K562 (cell line): ENCODE data around the gene SCART1. TPM values are rescaled to one million over a fixed set of nuclear protein-coding genes. Genes with fewer than 3 reads are reported as not detected.

Source experiments
- ATAC-seq: fragments of 200-7000 bp; cut with Tn5 transposase; 3 replicates; pipeline ENCODE4 v1.9.1; 2020; ENCODE audit warnings: moderate library complexity
- BruUV-seq: library from RNA; stranded (reverse); fragments of 400-500 nt; replicated peaks from 2 replicates; lab custom pipeline; 2021; lab: Mats Ljungman, UMichigan
- CTCF ChIA-PET: fragments of 300-600 bp; formaldehyde crosslinking; extraction: SDS; loops from one replicate; lab custom pipeline; 2021; ENCODE audit warnings: low intra/inter-chr PET ratio; lab: Yijun Ruan, JAX
- POLR2A ChIA-PET: fragments of 300-600, 350-650 bp; sonication (Branson Sonifier 250); formaldehyde crosslinking; extraction: SDS; loops from one replicate; lab custom pipeline; 2021; ENCODE audit warnings: antibody characterized with exemption, inconsistent platforms; lab: Yijun Ruan, JAX
- DNase-seq, 4 experiments: peaks; one replicate each; pipeline versions ENCODE4 v3.0.0 to v3.0.0-alpha.2; 2011 to 2018; ENCODE audit warnings: low spot score in 3 of 4, mixed read lengths in 3 of 4; ENCODE audit errors: extremely low read depth in 1 of 4
- FAIRE-seq: peaks from 2 replicates; lab custom pipeline; 2011; peaks lifted over from hg19 to GRCh38; lab: Jason Lieb, UNC
- H2AFZ ChIP-seq: 2 replicates; pipeline ENCODE4 v1.6.0; 2011; ENCODE audit warnings: low read depth, low read length, control low read depth, inconsistent platforms
- H3K27ac ChIP-seq: fragments of 200-600 bp; 3 replicates; pipeline ENCODE4 v1.8.0; 2011; ENCODE audit warnings: low read depth, mild to moderate bottlenecking, control low read depth, inconsistent platforms, low read length, moderate library complexity, mixed read lengths; ENCODE audit errors: extremely low read depth
- H3K27me3 ChIP-seq, 2 experiments: fragments of 300-600 bp in 1 of 2; 2 replicates in 1 of 2; 3 replicates in 1 of 2; pipeline versions ENCODE4 v1.6.0 to v1.8.0; 2011; ENCODE audit warnings: inconsistent platforms in 2 of 2, low read length in 2 of 2, mild to moderate bottlenecking in 1 of 2, mixed read lengths in 1 of 2, moderate library complexity in 1 of 2; ENCODE audit not compliant: control insufficient read depth in 2 of 2, insufficient read depth in 2 of 2
- H3K36me3 ChIP-seq: fragments of 300-600 bp; 3 replicates; pipeline ENCODE4 v1.8.0; 2011; ENCODE audit warnings: mild to moderate bottlenecking, low read length, inconsistent platforms; ENCODE audit not compliant: control insufficient read depth, insufficient read depth
- H3K4me1 ChIP-seq, 2 experiments: fragments of 200-600 bp in 1 of 2; replicated peaks in 1 of 2; 2 replicates in 1 of 2; 3 replicates in 1 of 2; pipeline versions ENCODE4 v1.5.1 to v1.8.0; 2011; ENCODE audit warnings: inconsistent platforms in 2 of 2, low read length in 2 of 2, mild to moderate bottlenecking in 1 of 2, mixed read lengths in 1 of 2, moderate library complexity in 1 of 2; ENCODE audit not compliant: control insufficient read depth in 2 of 2, insufficient read depth in 2 of 2
- H3K4me2 ChIP-seq: 2 replicates; pipeline ENCODE4 v1.6.1; 2011; ENCODE audit warnings: low read length, control low read depth, inconsistent platforms, mixed read lengths; ENCODE audit not compliant: insufficient read depth
- H3K4me3 ChIP-seq: fragments of 200-600 bp; sonication (generic), shearing (Covaris generic); 2 replicates; pipeline ENCODE4 v1.5.1; 2016; ENCODE audit warnings: control low read depth, inconsistent platforms
- H3K79me2 ChIP-seq: fragments of 200-600 bp; 3 replicates; pipeline ENCODE4 v1.8.0; 2011; ENCODE audit warnings: low read length, inconsistent platforms; ENCODE audit not compliant: control insufficient read depth, insufficient read depth
- H3K9ac ChIP-seq, 2 experiments: 2 replicates each; pipeline versions ENCODE4 v1.6.0 to v1.6.1; 2011; ENCODE audit warnings: low read depth in 2 of 2, low read length in 2 of 2, control low read depth in 1 of 2, inconsistent platforms in 1 of 2, mild to moderate bottlenecking in 1 of 2, mixed read lengths in 1 of 2; ENCODE audit not compliant: insufficient read depth in 1 of 2
- H3K9me1 ChIP-seq: one replicate; pipeline ENCODE4 v1.6.0; 2011; ENCODE audit warnings: inconsistent platforms, mild to moderate bottlenecking, low read length, moderate library complexity; ENCODE audit not compliant: control insufficient read depth, insufficient read depth
- H3K9me3 ChIP-seq: replicated peaks from 2 replicates; pipeline ENCODE4 v1.5.1; 2011; ENCODE audit warnings: low read depth, low read length, inconsistent platforms; ENCODE audit not compliant: control insufficient read depth, insufficient read depth
- H4K20me1 ChIP-seq: replicated peaks from 2 replicates; pipeline ENCODE4 v1.6.1; 2011; ENCODE audit warnings: low read length, inconsistent platforms, mixed read lengths; ENCODE audit not compliant: control insufficient read depth, insufficient read depth
- ASH1L ChIP-seq: fragments of 450-650 bp; IDR thresholded peaks from 2 replicates; pipeline ENCODE4 v1.6.1; 2018; ENCODE audit warnings: borderline replicate concordance, mild to moderate bottlenecking, low read depth; ENCODE audit not compliant: partially characterized antibody
- CAMTA2 ChIP-seq: fragments of 250-450 bp; sonication (Bioruptor Pico); conservative IDR thresholded peaks from 2 replicates; pipeline ENCODE4 v1.5.1; 2022
- CBFA2T3 ChIP-seq: fragments of 450-650 bp; IDR thresholded peaks from 2 replicates; pipeline ENCODE4 v1.6.1; 2017
- FOSL1 ChIP-seq: fragments of 200-800 bp; sonication (Bioruptor generic); conservative IDR thresholded peaks from 2 replicates; pipeline ENCODE4 v1.6.1; 2016; ENCODE audit warnings: missing genetic modification characterization, missing compliant biosample characterization
- FOXA3 ChIP-seq, 2 experiments: fragments of 450-650 bp in 1 of 2; sonication (generic) in 1 of 2; formaldehyde crosslinking; IDR thresholded peaks in 1 of 2; conservative IDR thresholded peaks in 1 of 2; 2 replicates each; pipeline versions ENCODE4 v1.4.0 to v1.8.0; 2020 to 2022; ENCODE audit warnings: mild to moderate bottlenecking in 2 of 2, missing genetic modification reagents in 1 of 2
- HDAC8 ChIP-seq: fragments of 450-650 bp; IDR thresholded peaks from 2 replicates; pipeline ENCODE4 v1.6.1; 2016; ENCODE audit warnings: mild to moderate bottlenecking, missing genetic modification characterization, moderate library complexity, missing compliant biosample characterization
- HIVEP1 ChIP-seq: fragments of 250-450 bp; sonication (Bioruptor Pico); IDR thresholded peaks from 2 replicates; pipeline ENCODE4 v1.4.0; 2020; ENCODE audit warnings: mild to moderate bottlenecking
- HNRNPUL1 ChIP-seq: fragments of 200-400 bp; formaldehyde crosslinking; IDR thresholded peaks from 2 replicates; pipeline ENCODE4 v1.6.1; 2017; ENCODE audit warnings: low read length
- NBN ChIP-seq: fragments of 450-650 bp; IDR thresholded peaks from 2 replicates; pipeline ENCODE4 v1.6.1; 2016; ENCODE audit warnings: low read depth, mild to moderate bottlenecking
- NR2F6 ChIP-seq: fragments of 450-650 bp; formaldehyde crosslinking; IDR thresholded peaks from 2 replicates; pipeline ENCODE4 v1.4.0; 2020; ENCODE audit warnings: mild to moderate bottlenecking
- SMARCE1 ChIP-seq: fragments of 450-650 bp; IDR thresholded peaks from 2 replicates; pipeline ENCODE4 v1.7.1; 2016; ENCODE audit warnings: mild to moderate bottlenecking
- TCFL5 ChIP-seq: fragments of 250-450 bp; sonication (Bioruptor Pico); conservative IDR thresholded peaks from 2 replicates; pipeline ENCODE4 v1.6.1; 2021; ENCODE audit warnings: mild to moderate bottlenecking, moderate library complexity, matching md5 sums
- ZEB2 ChIP-seq: fragments of 450-650 bp; IDR thresholded peaks from 2 replicates; pipeline ENCODE4 v1.6.1; 2016
- ZNF121 ChIP-seq: sonication (generic); formaldehyde crosslinking; conservative IDR thresholded peaks from 2 replicates; pipeline ENCODE4 v1.8.0; 2022; ENCODE audit warnings: missing genetic modification reagents
- ZNF3 ChIP-seq: fragments of 250-450 bp; sonication (Bioruptor Pico); IDR thresholded peaks from 2 replicates; pipeline ENCODE4 v1.5.0; 2021; ENCODE audit warnings: mild to moderate bottlenecking, moderate library complexity
- ZNF324 ChIP-seq: fragments of 250-450 bp; sonication (Bioruptor Pico); IDR thresholded peaks from 2 replicates; pipeline ENCODE4 v1.4.0; 2020; ENCODE audit warnings: mild to moderate bottlenecking
- ZNF695 ChIP-seq: fragments of 450-650 bp; formaldehyde crosslinking; IDR thresholded peaks from 2 replicates; pipeline ENCODE4 v1.4.0; 2020; ENCODE audit warnings: mild to moderate bottlenecking, moderate library complexity
- in situ Hi-C: fragments of 300-500 bp; cut with MboI; formaldehyde crosslinking; loops from 4 replicates; pipeline ENCODE4 v1.15.0; 2018; ENCODE audit warnings: inconsistent platforms, mixed read lengths
- intact Hi-C: fragments of 100-400 bp; cut with micrococcal nuclease; formaldehyde crosslinking; loops from 2 replicates; pipeline ENCODE4 v1.14.2; 2022
- polyA plus RNA-seq, 8 experiments: library from polyadenylated mRNA; depleted of rRNA in 4 of 8; stranded (reverse) in 5 of 8; unstranded in 3 of 8; fragments of >200 nt; fragmentation: Nextera tagmentation in 2 of 8; fragmentation: Illumina TruSeq in 1 of 8; extraction: Ambion mirVana in 2 of 8; extraction: Trizol in 1 of 8; gene quantifications; 2 replicates each; pipeline versions ENCODE4 v1.2.1 to v1.2.3, GENCODE V29; 2011 to 2014; ENCODE audit warnings: inconsistent platforms in 1 of 8, missing spikeins in 1 of 8
- total RNA-seq, 7 experiments: library from RNA; depleted of rRNA in 6 of 7; stranded (reverse); fragments of >200 nt in 6 of 7; fragmentation: Illumina TruSeq in 2 of 7; extraction: Trizol in 2 of 7; gene quantifications; 2 replicates each; pipeline versions ENCODE4 v1.2.1 to v1.2.3, GENCODE V29; 2011 to 2021; ENCODE audit warnings: low replicate concordance in 1 of 7
- TF ChIP-seq, protein P1 (sequence below), 3 experiments: IDR thresholded peaks in 2 of 3; conservative IDR thresholded peaks in 1 of 3; 2 replicates each; pipeline ENCODE4 v1.5.1; 2011 to 2012; ENCODE audit warnings: low read length in 3 of 3, mild to moderate bottlenecking in 3 of 3, control low read depth in 2 of 3, improper control_type of control experiment in 1 of 3, inconsistent platforms in 1 of 3, low read depth in 1 of 3, mixed read lengths in 1 of 3, moderate library complexity in 1 of 3; ENCODE audit not compliant: insufficient read depth in 2 of 3

SCART1 gene
- total and polyA plus RNA-seq, 9 of the 15 experiments (the other 6 are each of a cell fraction or from before 2014, with no cell fraction given), result 0.18 to 6.5 (median 4.5) TPM

DNA sequence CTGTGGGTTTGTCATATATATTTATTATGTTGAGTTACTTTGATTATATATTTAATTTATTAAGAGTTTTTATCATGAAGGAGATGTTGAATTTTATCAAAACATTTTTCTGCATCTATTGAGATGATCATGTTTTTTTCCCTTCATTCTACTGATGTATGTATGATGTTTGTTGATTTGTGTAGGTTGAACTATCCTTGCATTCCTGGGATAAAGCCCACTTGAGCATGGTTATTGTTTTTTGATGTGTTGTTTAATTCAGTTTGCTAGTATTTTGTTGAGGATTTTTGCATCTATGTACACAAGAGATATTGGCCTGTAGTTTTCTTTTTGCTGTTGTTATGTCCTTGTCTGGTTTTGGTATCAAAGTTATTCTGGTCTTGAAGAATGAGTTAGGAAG lies 31.1 kb downstream of the SCART1 start:
- CTCF ChIA-PET, result no interaction called here
- BruUV-seq, result no TSS peak
- no peak for DNase-seq

DNA sequence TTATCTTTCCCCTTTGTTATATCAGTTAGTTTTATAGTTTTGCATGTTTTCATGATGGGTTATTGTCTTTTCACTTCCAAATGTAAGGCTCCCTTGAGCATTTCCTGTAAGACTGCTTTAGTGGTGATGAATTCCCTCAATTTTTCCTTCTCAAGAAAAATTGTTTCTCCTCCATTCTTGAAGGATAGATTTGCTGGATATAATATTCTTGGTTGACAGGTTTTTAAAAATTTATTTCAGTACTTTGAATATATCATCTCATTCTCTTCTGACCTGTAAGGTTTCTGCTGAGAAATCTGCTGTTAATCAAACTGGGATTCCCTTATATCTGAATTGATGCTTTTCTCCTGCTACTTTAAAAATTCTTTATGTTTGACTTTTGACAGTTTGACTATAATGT lies 33.3 kb downstream of the SCART1 start:
- ATAC-seq, result no peak
- BruUV-seq, result no TSS peak
- ChIA-PET POLR2A (no interaction called here), CTCF (no interaction called here)
- Histone ChIP-seq H3K4me2 (no peak overlapping the region), H3K4me1 (no peaks in the 10 kb centered on the region), H3K27ac (no peak overlapping the region), H4K20me1 (no peaks in the 10 kb centered on the region), H3K9me3 (no peaks in the 10 kb centered on the region; the same call in none of the 2 replicates), H3K4me3 (no peak overlapping the region), H3K36me3 (no peaks in the 10 kb centered on the region), H3K27me3 (no peaks in the 10 kb centered on the region; a peak in 1 of 5 replicates), H3K9me1 (no peaks in the 10 kb centered on the region), H3K79me2 (no peaks in the 10 kb centered on the region), H3K9ac (no peak overlapping the region), H2AFZ (no peak overlapping the region)
- no peak for TF ChIP-seq SMARCE1
- TF ChIP-seq ASH1L, result no peak
- TF ChIP-seq CBFA2T3, result no peak
- no peak for TF ChIP-seq TCFL5
- no peak for TF ChIP-seq FOSL1
- no peak for TF ChIP-seq NR2F6
- TF ChIP-seq ZNF3 (CRISPR knock-in tag), result no peak
- no peak for TF ChIP-seq NBN
- TF ChIP-seq FOXA3 (CRISPR knock-in tag; conservative IDR thresholded peaks at IDR 0.05 in 1 of 2, IDR thresholded peaks at IDR 0.05 in 1 of 2), result no peak
- no peak for TF ChIP-seq ZNF695 (CRISPR knock-in tag)
- TF ChIP-seq CAMTA2 (CRISPR knock-in tag), result no peak
- TF ChIP-seq, protein P1, sequence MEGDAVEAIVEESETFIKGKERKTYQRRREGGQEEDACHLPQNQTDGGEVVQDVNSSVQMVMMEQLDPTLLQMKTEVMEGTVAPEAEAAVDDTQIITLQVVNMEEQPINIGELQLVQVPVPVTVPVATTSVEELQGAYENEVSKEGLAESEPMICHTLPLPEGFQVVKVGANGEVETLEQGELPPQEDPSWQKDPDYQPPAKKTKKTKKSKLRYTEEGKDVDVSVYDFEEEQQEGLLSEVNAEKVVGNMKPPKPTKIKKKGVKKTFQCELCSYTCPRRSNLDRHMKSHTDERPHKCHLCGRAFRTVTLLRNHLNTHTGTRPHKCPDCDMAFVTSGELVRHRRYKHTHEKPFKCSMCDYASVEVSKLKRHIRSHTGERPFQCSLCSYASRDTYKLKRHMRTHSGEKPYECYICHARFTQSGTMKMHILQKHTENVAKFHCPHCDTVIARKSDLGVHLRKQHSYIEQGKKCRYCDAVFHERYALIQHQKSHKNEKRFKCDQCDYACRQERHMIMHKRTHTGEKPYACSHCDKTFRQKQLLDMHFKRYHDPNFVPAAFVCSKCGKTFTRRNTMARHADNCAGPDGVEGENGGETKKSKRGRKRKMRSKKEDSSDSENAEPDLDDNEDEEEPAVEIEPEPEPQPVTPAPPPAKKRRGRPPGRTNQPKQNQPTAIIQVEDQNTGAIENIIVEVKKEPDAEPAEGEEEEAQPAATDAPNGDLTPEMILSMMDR (IDR thresholded peaks at IDR 0.05 in 2 of 3, conservative IDR thresholded peaks at IDR 0.05 in 1 of 3; ENCODE audit: insufficient read depth in 2 of 3, low read depth in 1 of 3, low read length in 3 of 3), result no peak
- no peak for TF ChIP-seq ZNF121 (CRISPR knock-in tag)
- TF ChIP-seq HDAC8 (tag), result no peak
- TF ChIP-seq HNRNPUL1, result no peak
- TF ChIP-seq ZEB2, result no peak
- DNase-seq, result no peak
- intact Hi-C loops (loop anchor here (10.0 kb wide), 1 partner anchor 162 kb away; no protein-coding TSS in a partner anchor), in situ Hi-C loops (no loop called here)
- no peak for FAIRE-seq

More for the DNA sequence above, 31.1 kb downstream of the SCART1 start:
- Histone ChIP-seq H3K9me3 (no peaks in the 10 kb centered on the region; the same call in none of the 2 replicates), H3K79me2 (no peaks in the 10 kb centered on the region), H3K27me3 (peaks cover 6 to 14% of the 10 kb centered on the region in 2 experiments; a peak in 4 of 5 replicates), H3K4me3 (no peak overlapping the region), H3K36me3 (no peaks in the 10 kb centered on the region), H3K4me2 (no peak overlapping the region), H3K9me1 (no peaks in the 10 kb centered on the region), H3K4me1 (no peaks in the 10 kb centered on the region), H4K20me1 (no peaks in the 10 kb centered on the region), H2AFZ (no peak overlapping the region), H3K9ac (no peak overlapping the region), H3K27ac (no peak overlapping the region)
- in situ Hi-C loops, result no loop called here
- no peak for FAIRE-seq
- intact Hi-C loops, result loop anchor here (10.0 kb wide), 1 partner anchor 160 kb away; no protein-coding TSS in a partner anchor
- no peak for TF ChIP-seq HIVEP1 (CRISPR knock-in tag)
- peak; percentile 98 for TF ChIP-seq ZNF324 (CRISPR knock-in tag)
- POLR2A ChIA-PET, result no interaction called here
- no peak for ATAC-seq
